GM18868 (cell line): ENCODE data around the gene MYRF.

Experiments used
- ATAC-seq: cut with Tn5 transposase; IDR thresholded peaks from one replicate; pipeline ENCODE4 v1.9.1; 2021; ENCODE audit warnings: mild to moderate bottlenecking, moderate library complexity; ENCODE audit not compliant: unreplicated experiment

MYRF gene

GRCh38 chr11:61775606-61776554, 23.4 kb downstream of the MYRF start:
- no peak for ATAC-seq

GRCh38 chr11:61776561-61777075, 24.2 kb downstream of the MYRF start:
- peak; percentile 67 for ATAC-seq

GRCh38 chr11:61777234-61778090, 25.0 kb downstream of the MYRF start:
- ATAC-seq: no peak

- ATAC-seq: no peak
Measured at GRCh38 chr11:61778357-61778886, 26.0 kb downstream of the MYRF start.

- no peak for ATAC-seq
Measured at GRCh38 chr11:61778920-61779650, 26.6 kb downstream of the MYRF start.

GRCh38 chr11:61779666-61780525, 27.5 kb downstream of the MYRF start:
- no peak for ATAC-seq

- ATAC-seq: no peak
Measured at GRCh38 chr11:61780581-61781162, 28.2 kb downstream of the MYRF start.

- ATAC-seq: no peak
Measured at GRCh38 chr11:61781585-61781984, 29.1 kb downstream of the MYRF start.

GRCh38 chr11:61782299-61782698, 29.9 kb downstream of the MYRF start:
- ATAC-seq: no peak

- ATAC-seq: no peak
Measured at GRCh38 chr11:61782841-61783240, 30.4 kb downstream of the MYRF start.

- ATAC-seq: no peak
Measured at GRCh38 chr11:61783717-61784505, 31.5 kb downstream of the MYRF start.

GRCh38 chr11:61784506-61784805, 32.0 kb downstream of the MYRF start:
- no peak for ATAC-seq

- ATAC-seq: no peak
Measured at GRCh38 chr11:61785837-61786402, 33.5 kb downstream of the MYRF start.

GRCh38 chr11:61787928-61788491, 35.6 kb downstream of the MYRF start:
- ATAC-seq: no peak

GRCh38 chr11:61791737-61792309, 39.4 kb downstream of the MYRF start:
- peak; percentile 15 for ATAC-seq

- peak; percentile 85 for ATAC-seq
Measured at GRCh38 chr11:61792310-61793082, 40.1 kb downstream of the MYRF start, which contains the start of the genes FEN1 and TMEM258. FEN1 (plus strand) TSS chr11:61792911; CDS start chr11:61795362, 2,451 bp downstream. TMEM258 (minus strand) TSS chr11:61792599; CDS start chr11:61792558, 41 bp downstream.
